Endothelial cell of umbilical vein (primary cell): ENCODE results near the gene MYH10. TPM values are rescaled to one million over a fixed set of nuclear protein-coding genes. Genes with fewer than 3 reads are reported as not detected.

Experiments used
- BruUV-seq: library from RNA; stranded (reverse); fragments of 400-500 nt; replicated peaks from 2 replicates; lab custom pipeline; 2021; lab: Mats Ljungman, UMichigan
- CTCF ChIA-PET: fragments of 300-600, 350-600 bp; sonication (Branson Sonifier 250); formaldehyde crosslinking; loops from one replicate; lab custom pipeline; 2021; ENCODE audit warnings: antibody characterized with exemption, inconsistent platforms; lab: Charles Lee
- POLR2A ChIA-PET: fragments of 300-600, 350-600 bp; sonication (Branson Sonifier 250); formaldehyde crosslinking; loops from one replicate; lab custom pipeline; 2021; ENCODE audit warnings: antibody characterized with exemption, inconsistent platforms; lab: Charles Lee
- DNase-seq: peaks from one replicate; pipeline ENCODE4 v3.0.0-alpha.2; 2011; ENCODE audit warnings: low read depth, low spot score
- FAIRE-seq: peaks from 2 replicates; lab custom pipeline; 2011; peaks lifted over from hg19 to GRCh38; lab: Jason Lieb, UNC
- H2AFZ ChIP-seq: 2 replicates; pipeline ENCODE4 v1.6.0; 2012; ENCODE audit warnings: low read depth, low read length, control low read depth, inconsistent platforms
- H3K27ac ChIP-seq: 2 replicates; pipeline ENCODE4 v1.5.1; 2011; ENCODE audit warnings: low read depth, mild to moderate bottlenecking, control low read depth, low read length, moderate library complexity; ENCODE audit not compliant: insufficient read depth
- H3K27me3 ChIP-seq, 2 experiments: 2 replicates each; pipeline versions ENCODE4 v1.6.0 to v1.6.1; 2011; ENCODE audit warnings: low read length in 2 of 2, mixed read lengths in 1 of 2; ENCODE audit not compliant: control insufficient read depth in 2 of 2, insufficient read depth in 2 of 2
- H3K36me3 ChIP-seq, 2 experiments: 2 replicates in 1 of 2; 3 replicates in 1 of 2; pipeline ENCODE4 v1.5.1; 2011; ENCODE audit warnings: low read length in 2 of 2, mild to moderate bottlenecking in 1 of 2, moderate library complexity in 1 of 2; ENCODE audit not compliant: control insufficient read depth in 2 of 2, insufficient read depth in 2 of 2; ENCODE audit errors: extremely low read depth in 1 of 2
- H3K4me1 ChIP-seq: 3 replicates; pipeline ENCODE4 v1.5.1; 2011; ENCODE audit warnings: mild to moderate bottlenecking, low read length; ENCODE audit not compliant: control insufficient read depth, insufficient read depth; ENCODE audit errors: extremely low read depth
- H3K4me2 ChIP-seq: 2 replicates; pipeline ENCODE4 v1.6.1; 2011; ENCODE audit warnings: low read length, control low read depth, mixed read lengths; ENCODE audit not compliant: insufficient read depth
- H3K4me3 ChIP-seq, 3 experiments: fragments of 200-600 bp in 1 of 3; sonication (generic), shearing (Covaris generic) in 1 of 3; replicated peaks in 1 of 3; 2 replicates each; pipeline ENCODE4 v1.5.1; 2011 to 2016; ENCODE audit warnings: control low read depth in 3 of 3, low read length in 3 of 3, mild to moderate bottlenecking in 2 of 3, inconsistent platforms in 1 of 3, low read depth in 1 of 3, moderate library complexity in 1 of 3; ENCODE audit not compliant: insufficient read depth in 1 of 3
- H3K79me2 ChIP-seq: 2 replicates; pipeline ENCODE4 v1.6.0; 2012; ENCODE audit warnings: low read length, inconsistent platforms; ENCODE audit not compliant: control insufficient read depth, insufficient read depth
- H3K9ac ChIP-seq: replicated peaks from 2 replicates; pipeline ENCODE3; 2011; ENCODE audit warnings: low read length, control low read depth; ENCODE audit not compliant: insufficient read depth; ENCODE audit errors: extremely low read depth
- H3K9me1 ChIP-seq: replicated peaks from 3 replicates; pipeline ENCODE4 v1.6.0; 2011; ENCODE audit warnings: mild to moderate bottlenecking, low read length; ENCODE audit not compliant: control insufficient read depth, insufficient read depth; ENCODE audit errors: extremely low read depth
- H3K9me3 ChIP-seq: replicated peaks from 2 replicates; pipeline ENCODE4 v1.5.1; 2012; ENCODE audit warnings: low read length, inconsistent platforms; ENCODE audit not compliant: control insufficient read depth, insufficient read depth
- H4K20me1 ChIP-seq: replicated peaks from 2 replicates; pipeline ENCODE3; 2011; ENCODE audit warnings: mild to moderate bottlenecking, low read length; ENCODE audit not compliant: control insufficient read depth, insufficient read depth; ENCODE audit errors: extremely low read depth
- EZH2 ChIP-seq: IDR thresholded peaks from 2 replicates; pipeline ENCODE4 v1.6.1; 2012; ENCODE audit warnings: borderline replicate concordance, low read depth, mild to moderate bottlenecking, moderate library complexity, low read length, inconsistent platforms; ENCODE audit not compliant: severe bottlenecking
- FOS ChIP-seq: IDR thresholded peaks from 2 replicates; pipeline ENCODE4 v1.6.1; 2011; ENCODE audit warnings: mild to moderate bottlenecking, low read length, moderate library complexity, borderline replicate concordance; ENCODE audit not compliant: insufficient read depth
- GATA2 ChIP-seq: IDR thresholded peaks from 2 replicates; pipeline ENCODE4 v1.7.0; 2011; ENCODE audit warnings: low read depth, mild to moderate bottlenecking, moderate library complexity, mixed read lengths, low read length; ENCODE audit not compliant: insufficient read length, insufficient read depth
- JUN ChIP-seq: IDR thresholded peaks from 2 replicates; pipeline ENCODE4 v1.6.1; 2011; ENCODE audit warnings: borderline replicate concordance, low read depth; ENCODE audit not compliant: insufficient read length, insufficient read depth
- MYC ChIP-seq: IDR thresholded peaks from one replicate; pipeline ENCODE4 v1.6.1; 2011; ENCODE audit warnings: mild to moderate bottlenecking, low read depth, low read length
- POLR2A ChIP-seq: IDR thresholded peaks from 2 replicates; pipeline ENCODE4 v1.6.1; 2012; ENCODE audit warnings: low read depth, mild to moderate bottlenecking, control low read depth, low read length
- POLR2AphosphoS5 ChIP-seq: IDR thresholded peaks from 2 replicates; pipeline ENCODE4 v1.6.1; 2012; ENCODE audit warnings: low read depth, mild to moderate bottlenecking, control low read depth, low read length, moderate library complexity; ENCODE audit not compliant: insufficient read depth
- dilution Hi-C: fragments of 300-500 bp; cut with MboI; formaldehyde crosslinking; loops from one replicate; pipeline ENCODE4 v1.15.0; 2019; ENCODE audit warnings: low sequenced_read_pairs; ENCODE audit not compliant: extremely low pct_ligation_motif_present
- intact Hi-C: fragments of 100-400 bp; cut with micrococcal nuclease; formaldehyde crosslinking; loops from one replicate; pipeline ENCODE4 v1.10.0; 2022
- polyA plus RNA-seq, 4 experiments: library from polyadenylated mRNA; depleted of rRNA in 3 of 4; stranded (reverse) in 3 of 4; unstranded in 1 of 4; fragments of >200 nt; gene quantifications; 2 replicates each; pipeline versions ENCODE4 v1.2.1 to v1.2.3, GENCODE V29; 2011 to 2012; ENCODE audit warnings: missing spikeins in 1 of 4
- total RNA-seq: library from RNA; stranded (reverse); gene quantifications from 2 replicates; pipeline ENCODE4 v1.2.3, GENCODE V29; 2021
- TF ChIP-seq, protein P1 (sequence below), 2 donors: IDR thresholded peaks; 1 replicate in 1 of 2; 2 replicates in 1 of 2; pipeline ENCODE4 v1.5.1; 2011; ENCODE audit warnings: low read length in 2 of 2, mild to moderate bottlenecking in 2 of 2, moderate library complexity in 2 of 2, control low read depth in 1 of 2, inconsistent platforms in 1 of 2, low read depth in 1 of 2; ENCODE audit not compliant: insufficient read depth in 1 of 2; ENCODE audit errors: extremely low read depth in 1 of 2
- TF ChIP-seq, protein P2 (sequence below): IDR thresholded peaks from 2 replicates; pipeline ENCODE4 v1.6.1; 2011; ENCODE audit not compliant: insufficient read depth, insufficient read length

The MYH10 gene
- total and polyA plus RNA-seq, 2 donors (not counting 3 experiments of a cell fraction or from before 2014, with no cell fraction given) = 73.4 to 232 TPM

GRCh38 chr17:8563981-8564602 lies 66.4 kb downstream of the MYH10 start:
- Histone ChIP-seq H3K36me3 (peaks cover 8 to 27% of the 10 kb centered on the region in 2 experiments), H3K4me3 (no peak overlapping the region), H3K9ac (no peak overlapping the region), H3K9me3 (no peaks in the 10 kb centered on the region), H3K4me1 (no peaks in the 10 kb centered on the region), H4K20me1 (no peaks in the 10 kb centered on the region), H3K27me3 (no peaks in the 10 kb centered on the region), H2AFZ (no peak overlapping the region), H3K9me1 (no peaks in the 10 kb centered on the region), H3K27ac (no peak overlapping the region), H3K4me2 (no peak overlapping the region), H3K79me2 (no peaks in the 10 kb centered on the region)
- intact Hi-C loops (no loop called here), dilution Hi-C loops (no loop called here)
- TF ChIP-seq EZH2 (no peak), JUN (no peak), POLR2AphosphoS5 (no peak), GATA2 (no peak), FOS (no peak), MYC (no peak), POLR2A (no peak)
- TF ChIP-seq, protein P1, sequence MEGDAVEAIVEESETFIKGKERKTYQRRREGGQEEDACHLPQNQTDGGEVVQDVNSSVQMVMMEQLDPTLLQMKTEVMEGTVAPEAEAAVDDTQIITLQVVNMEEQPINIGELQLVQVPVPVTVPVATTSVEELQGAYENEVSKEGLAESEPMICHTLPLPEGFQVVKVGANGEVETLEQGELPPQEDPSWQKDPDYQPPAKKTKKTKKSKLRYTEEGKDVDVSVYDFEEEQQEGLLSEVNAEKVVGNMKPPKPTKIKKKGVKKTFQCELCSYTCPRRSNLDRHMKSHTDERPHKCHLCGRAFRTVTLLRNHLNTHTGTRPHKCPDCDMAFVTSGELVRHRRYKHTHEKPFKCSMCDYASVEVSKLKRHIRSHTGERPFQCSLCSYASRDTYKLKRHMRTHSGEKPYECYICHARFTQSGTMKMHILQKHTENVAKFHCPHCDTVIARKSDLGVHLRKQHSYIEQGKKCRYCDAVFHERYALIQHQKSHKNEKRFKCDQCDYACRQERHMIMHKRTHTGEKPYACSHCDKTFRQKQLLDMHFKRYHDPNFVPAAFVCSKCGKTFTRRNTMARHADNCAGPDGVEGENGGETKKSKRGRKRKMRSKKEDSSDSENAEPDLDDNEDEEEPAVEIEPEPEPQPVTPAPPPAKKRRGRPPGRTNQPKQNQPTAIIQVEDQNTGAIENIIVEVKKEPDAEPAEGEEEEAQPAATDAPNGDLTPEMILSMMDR (IDR thresholded peaks at IDR 0.05; ENCODE audit: extremely low read depth in 1 of 2, insufficient read depth in 1 of 2, low read depth in 1 of 2, low read length in 2 of 2) = no peak
- TF ChIP-seq, protein P2, sequence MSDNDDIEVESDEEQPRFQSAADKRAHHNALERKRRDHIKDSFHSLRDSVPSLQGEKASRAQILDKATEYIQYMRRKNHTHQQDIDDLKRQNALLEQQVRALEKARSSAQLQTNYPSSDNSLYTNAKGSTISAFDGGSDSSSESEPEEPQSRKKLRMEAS = no peak
- FAIRE-seq (no peak), DNase-seq (no peak)
- no TSS peak for BruUV-seq
- ChIA-PET CTCF (interaction anchor here (0.7 to 1.9 kb wide), 2 partner anchors 15 to 182 kb away, joined by 3 to 12 read pairs; no protein-coding TSS in a partner anchor), POLR2A (no interaction called here)
